HPDE6-E6E7 (cell line): ENCODE data around the gene NKAIN2.

Experiments used
- DNase-seq: peaks from one replicate; pipeline ENCODE4 v3.0.0; 2011; ENCODE audit warnings: missing footprints; ENCODE audit errors: extremely low spot score

The NKAIN2 gene

GRCh38 chr6:123803504-123804013, at the start of gene NKAIN2:
NKAIN2 (plus strand) TSS chr6:123803865.
- DNase-seq, result no peak

- no peak for DNase-seq
These were observed 44.2 kb upstream of the NKAIN2 start for GRCh38 chr6:123759472-123759871.

GRCh38 chr6:123763904-123764303, 39.8 kb upstream of the NKAIN2 start:
- no peak for DNase-seq

GRCh38 chr6:123764722-123765121, 38.9 kb upstream of the NKAIN2 start:
- DNase-seq, result no peak

- DNase-seq, result no peak
These were observed 34.7 kb upstream of the NKAIN2 start for GRCh38 chr6:123768921-123769320.

- no peak for DNase-seq
These were observed 34.2 kb upstream of the NKAIN2 start for GRCh38 chr6:123769431-123769830.

- no peak for DNase-seq
These were observed 33.3 kb upstream of the NKAIN2 start for GRCh38 chr6:123770247-123770949.

GRCh38 chr6:123771126-123771525, 32.5 kb upstream of the NKAIN2 start:
- no peak for DNase-seq

GRCh38 chr6:123777563-123777962, 26.1 kb upstream of the NKAIN2 start:
- DNase-seq, result peak; percentile 15

GRCh38 chr6:123780021-123780420, 23.6 kb upstream of the NKAIN2 start:
- no peak for DNase-seq

GRCh38 chr6:123784330-123784729, 19.3 kb upstream of the NKAIN2 start:
- DNase-seq, result no peak

- DNase-seq, result no peak
These were observed 18.6 kb upstream of the NKAIN2 start for GRCh38 chr6:123785039-123785438.

GRCh38 chr6:123788319-123788718, 15.3 kb upstream of the NKAIN2 start:
- DNase-seq, result no peak

GRCh38 chr6:123794190-123794589, 9.5 kb upstream of the NKAIN2 start:
- no peak for DNase-seq

GRCh38 chr6:123794799-123795198, 8.9 kb upstream of the NKAIN2 start:
- no peak for DNase-seq

GRCh38 chr6:123801067-123801466, 2.6 kb upstream of the NKAIN2 start:
- DNase-seq, result no peak

GRCh38 chr6:123802351-123802696, 1.3 kb upstream of the NKAIN2 start:
- no peak for DNase-seq

- peak; percentile 80 for DNase-seq
These were observed 765 bp upstream of the NKAIN2 start for GRCh38 chr6:123802697-123803503.

GRCh38 chr6:123804014-123804786, 535 bp downstream of the NKAIN2 start:
- DNase-seq, result no peak

GRCh38 chr6:123804787-123805540, 1.3 kb downstream of the NKAIN2 start:
- DNase-seq, result no peak

- no peak for DNase-seq
These were observed 2.3 kb downstream of the NKAIN2 start for GRCh38 chr6:123805921-123806320.

- no peak for DNase-seq
These were observed 2.9 kb downstream of the NKAIN2 start for GRCh38 chr6:123806561-123806960.
